ENCODE measurements around the gene TRIM59.
"Not testable (repeated sequence)": the region's sequence is repeated elsewhere in the genome, so short reads cannot be mapped to it uniquely, and the experiment has no call there.

TRIM59 gene

GRCh38 chr3:160454995-160455394 is 5.4 kb upstream of the TRIM59 start (continued):
- TF ChIP-seq, protein P1, sequence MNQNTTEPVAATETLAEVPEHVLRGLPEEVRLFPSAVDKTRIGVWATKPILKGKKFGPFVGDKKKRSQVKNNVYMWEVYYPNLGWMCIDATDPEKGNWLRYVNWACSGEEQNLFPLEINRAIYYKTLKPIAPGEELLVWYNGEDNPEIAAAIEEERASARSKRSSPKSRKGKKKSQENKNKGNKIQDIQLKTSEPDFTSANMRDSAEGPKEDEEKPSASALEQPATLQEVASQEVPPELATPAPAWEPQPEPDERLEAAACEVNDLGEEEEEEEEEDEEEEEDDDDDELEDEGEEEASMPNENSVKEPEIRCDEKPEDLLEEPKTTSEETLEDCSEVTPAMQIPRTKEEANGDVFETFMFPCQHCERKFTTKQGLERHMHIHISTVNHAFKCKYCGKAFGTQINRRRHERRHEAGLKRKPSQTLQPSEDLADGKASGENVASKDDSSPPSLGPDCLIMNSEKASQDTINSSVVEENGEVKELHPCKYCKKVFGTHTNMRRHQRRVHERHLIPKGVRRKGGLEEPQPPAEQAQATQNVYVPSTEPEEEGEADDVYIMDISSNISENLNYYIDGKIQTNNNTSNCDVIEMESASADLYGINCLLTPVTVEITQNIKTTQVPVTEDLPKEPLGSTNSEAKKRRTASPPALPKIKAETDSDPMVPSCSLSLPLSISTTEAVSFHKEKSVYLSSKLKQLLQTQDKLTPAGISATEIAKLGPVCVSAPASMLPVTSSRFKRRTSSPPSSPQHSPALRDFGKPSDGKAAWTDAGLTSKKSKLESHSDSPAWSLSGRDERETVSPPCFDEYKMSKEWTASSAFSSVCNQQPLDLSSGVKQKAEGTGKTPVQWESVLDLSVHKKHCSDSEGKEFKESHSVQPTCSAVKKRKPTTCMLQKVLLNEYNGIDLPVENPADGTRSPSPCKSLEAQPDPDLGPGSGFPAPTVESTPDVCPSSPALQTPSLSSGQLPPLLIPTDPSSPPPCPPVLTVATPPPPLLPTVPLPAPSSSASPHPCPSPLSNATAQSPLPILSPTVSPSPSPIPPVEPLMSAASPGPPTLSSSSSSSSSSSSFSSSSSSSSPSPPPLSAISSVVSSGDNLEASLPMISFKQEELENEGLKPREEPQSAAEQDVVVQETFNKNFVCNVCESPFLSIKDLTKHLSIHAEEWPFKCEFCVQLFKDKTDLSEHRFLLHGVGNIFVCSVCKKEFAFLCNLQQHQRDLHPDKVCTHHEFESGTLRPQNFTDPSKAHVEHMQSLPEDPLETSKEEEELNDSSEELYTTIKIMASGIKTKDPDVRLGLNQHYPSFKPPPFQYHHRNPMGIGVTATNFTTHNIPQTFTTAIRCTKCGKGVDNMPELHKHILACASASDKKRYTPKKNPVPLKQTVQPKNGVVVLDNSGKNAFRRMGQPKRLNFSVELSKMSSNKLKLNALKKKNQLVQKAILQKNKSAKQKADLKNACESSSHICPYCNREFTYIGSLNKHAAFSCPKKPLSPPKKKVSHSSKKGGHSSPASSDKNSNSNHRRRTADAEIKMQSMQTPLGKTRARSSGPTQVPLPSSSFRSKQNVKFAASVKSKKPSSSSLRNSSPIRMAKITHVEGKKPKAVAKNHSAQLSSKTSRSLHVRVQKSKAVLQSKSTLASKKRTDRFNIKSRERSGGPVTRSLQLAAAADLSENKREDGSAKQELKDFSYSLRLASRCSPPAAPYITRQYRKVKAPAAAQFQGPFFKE (tag by site-specific recombination; IDR thresholded peaks at IDR 0.05; ENCODE audit: borderline replicate concordance) = no peak
- no peak for TF ChIP-seq ATF2 (tag by site-specific recombination; IDR thresholded peaks at IDR 0.05; ENCODE audit: low read depth)
- TF ChIP-seq ZNF768 (tag by site-specific recombination; IDR thresholded peaks at IDR 0.05) = no peak
- TF ChIP-seq, protein P2, sequence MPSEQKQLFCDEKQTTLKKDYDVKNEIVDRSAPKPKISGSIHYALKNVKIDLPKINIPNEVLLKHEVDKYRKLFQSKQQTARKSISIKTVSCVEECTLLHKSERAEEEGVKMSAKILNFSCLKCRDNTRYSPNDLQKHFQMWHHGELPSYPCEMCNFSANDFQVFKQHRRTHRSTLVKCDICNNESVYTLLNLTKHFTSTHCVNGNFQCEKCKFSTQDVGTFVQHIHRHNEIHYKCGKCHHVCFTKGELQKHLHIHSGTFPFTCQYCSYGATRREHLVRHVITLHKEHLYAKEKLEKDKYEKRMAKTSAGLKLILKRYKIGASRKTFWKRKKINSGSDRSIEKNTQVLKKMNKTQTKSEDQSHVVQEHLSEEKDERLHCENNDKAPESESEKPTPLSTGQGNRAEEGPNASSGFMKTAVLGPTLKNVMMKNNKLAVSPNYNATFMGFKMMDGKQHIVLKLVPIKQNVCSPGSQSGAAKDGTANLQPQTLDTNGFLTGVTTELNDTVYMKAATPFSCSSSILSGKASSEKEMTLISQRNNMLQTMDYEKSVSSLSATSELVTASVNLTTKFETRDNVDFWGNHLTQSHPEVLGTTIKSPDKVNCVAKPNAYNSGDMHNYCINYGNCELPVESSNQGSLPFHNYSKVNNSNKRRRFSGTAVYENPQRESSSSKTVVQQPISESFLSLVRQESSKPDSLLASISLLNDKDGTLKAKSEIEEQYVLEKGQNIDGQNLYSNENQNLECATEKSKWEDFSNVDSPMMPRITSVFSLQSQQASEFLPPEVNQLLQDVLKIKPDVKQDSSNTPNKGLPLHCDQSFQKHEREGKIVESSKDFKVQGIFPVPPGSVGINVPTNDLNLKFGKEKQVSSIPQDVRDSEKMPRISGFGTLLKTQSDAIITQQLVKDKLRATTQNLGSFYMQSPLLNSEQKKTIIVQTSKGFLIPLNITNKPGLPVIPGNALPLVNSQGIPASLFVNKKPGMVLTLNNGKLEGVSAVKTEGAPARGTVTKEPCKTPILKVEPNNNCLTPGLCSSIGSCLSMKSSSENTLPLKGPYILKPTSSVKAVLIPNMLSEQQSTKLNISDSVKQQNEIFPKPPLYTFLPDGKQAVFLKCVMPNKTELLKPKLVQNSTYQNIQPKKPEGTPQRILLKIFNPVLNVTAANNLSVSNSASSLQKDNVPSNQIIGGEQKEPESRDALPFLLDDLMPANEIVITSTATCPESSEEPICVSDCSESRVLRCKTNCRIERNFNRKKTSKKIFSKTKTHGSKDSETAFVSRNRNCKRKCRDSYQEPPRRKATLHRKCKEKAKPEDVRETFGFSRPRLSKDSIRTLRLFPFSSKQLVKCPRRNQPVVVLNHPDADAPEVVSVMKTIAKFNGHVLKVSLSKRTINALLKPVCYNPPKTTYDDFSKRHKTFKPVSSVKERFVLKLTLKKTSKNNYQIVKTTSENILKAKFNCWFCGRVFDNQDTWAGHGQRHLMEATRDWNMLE (tag by site-specific recombination; conservative IDR thresholded peaks at IDR 0.05; ENCODE audit: low read depth) = no peak
- no peak for TF ChIP-seq SETDB1 (IDR thresholded peaks at IDR 0.05; ENCODE audit: insufficient read length, low read length)

DNA sequence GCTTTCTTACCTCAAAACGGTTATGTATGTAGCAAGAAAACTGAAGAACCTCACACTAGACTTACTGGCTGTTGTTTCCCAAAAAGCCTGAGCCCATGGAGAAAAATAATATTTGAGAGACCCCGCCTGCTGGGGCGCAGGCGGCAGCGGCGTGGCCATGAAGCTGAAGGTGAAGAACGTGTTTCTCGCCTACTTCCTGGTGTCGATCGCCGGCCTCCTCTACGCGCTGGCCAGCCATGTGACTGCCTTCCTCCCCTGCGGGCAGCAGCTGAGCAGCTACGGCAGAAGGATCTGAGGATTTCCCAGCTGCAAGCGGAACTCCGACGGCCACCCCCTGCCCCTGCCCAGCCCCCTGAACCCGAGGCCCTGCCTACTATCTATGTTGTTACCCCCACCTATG is 2.7 kb upstream of the TRIM59 start:
- H3K27ac ChIP-seq (ENCODE audit: extremely low read depth, low read depth, low read length); POLR2A ChIA-PET; H3K9me3 ChIP-seq (ENCODE audit: control insufficient read depth, insufficient read depth, low read depth, low read length); CTCF ChIA-PET; H3K36me3 ChIP-seq (ENCODE audit: control insufficient read depth in 2 of 2, insufficient read depth in 1 of 2, low read length in 2 of 2); H3K4me3 ChIP-seq (ENCODE audit: low read depth, low read length); H3K4me1 ChIP-seq (ENCODE audit: control insufficient read depth, insufficient read depth, low read length): not testable (repeated sequence)

DNA sequence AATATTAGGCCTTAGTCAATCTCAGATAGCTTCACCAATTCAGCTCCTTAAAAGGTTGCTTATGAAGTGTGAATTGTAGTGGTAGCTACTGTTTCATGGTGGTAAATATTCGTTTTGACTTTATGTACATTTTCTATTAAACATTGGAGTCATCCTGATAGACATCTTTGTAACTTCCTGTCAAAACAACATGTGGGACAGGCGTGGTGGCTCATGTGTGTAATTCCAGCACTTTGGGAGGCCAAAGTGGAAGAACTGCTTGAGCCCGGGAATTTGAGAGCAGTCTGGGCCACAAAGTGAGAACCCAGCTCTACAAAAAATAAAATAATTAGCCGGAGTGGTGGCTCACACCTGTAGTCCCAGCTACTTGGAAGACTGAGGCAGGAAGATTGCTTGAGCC is 2.0 kb upstream of the TRIM59 start:
- no peak overlapping the region for H3K27ac ChIP-seq (ENCODE audit: extremely low read depth, low read depth, low read length)
- no peak for TF ChIP-seq ZNF114 (tag by site-specific recombination; IDR thresholded peaks at IDR 0.05)
- TF ChIP-seq SP2 (tag by site-specific recombination; IDR thresholded peaks at IDR 0.05) = no peak
- TF ChIP-seq, protein P3, sequence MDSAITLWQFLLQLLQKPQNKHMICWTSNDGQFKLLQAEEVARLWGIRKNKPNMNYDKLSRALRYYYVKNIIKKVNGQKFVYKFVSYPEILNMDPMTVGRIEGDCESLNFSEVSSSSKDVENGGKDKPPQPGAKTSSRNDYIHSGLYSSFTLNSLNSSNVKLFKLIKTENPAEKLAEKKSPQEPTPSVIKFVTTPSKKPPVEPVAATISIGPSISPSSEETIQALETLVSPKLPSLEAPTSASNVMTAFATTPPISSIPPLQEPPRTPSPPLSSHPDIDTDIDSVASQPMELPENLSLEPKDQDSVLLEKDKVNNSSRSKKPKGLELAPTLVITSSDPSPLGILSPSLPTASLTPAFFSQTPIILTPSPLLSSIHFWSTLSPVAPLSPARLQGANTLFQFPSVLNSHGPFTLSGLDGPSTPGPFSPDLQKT (IDR thresholded peaks at IDR 0.05; ENCODE audit: borderline replicate concordance, low read depth, low read length) = no peak
- TF ChIP-seq ZNF211 (tag by site-specific recombination; IDR thresholded peaks at IDR 0.05; ENCODE audit: low read depth) = no peak
- no peak for TF ChIP-seq ZNF394 (tag by site-specific recombination; IDR thresholded peaks at IDR 0.05; ENCODE audit: borderline replicate concordance)
- no peak for TF ChIP-seq ZNF26 (tag by site-specific recombination; IDR thresholded peaks at IDR 0.05)
- no peak for TF ChIP-seq ZNF121 (tag by site-specific recombination; IDR thresholded peaks at IDR 0.05)
- TF ChIP-seq, protein P4, sequence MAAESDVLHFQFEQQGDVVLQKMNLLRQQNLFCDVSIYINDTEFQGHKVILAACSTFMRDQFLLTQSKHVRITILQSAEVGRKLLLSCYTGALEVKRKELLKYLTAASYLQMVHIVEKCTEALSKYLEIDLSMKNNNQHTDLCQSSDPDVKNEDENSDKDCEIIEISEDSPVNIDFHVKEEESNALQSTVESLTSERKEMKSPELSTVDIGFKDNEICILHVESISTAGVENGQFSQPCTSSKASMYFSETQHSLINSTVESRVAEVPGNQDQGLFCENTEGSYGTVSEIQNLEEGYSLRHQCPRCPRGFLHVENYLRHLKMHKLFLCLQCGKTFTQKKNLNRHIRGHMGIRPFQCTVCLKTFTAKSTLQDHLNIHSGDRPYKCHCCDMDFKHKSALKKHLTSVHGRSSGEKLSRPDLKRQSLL (tag by site-specific recombination; IDR thresholded peaks at IDR 0.05) = no peak
- no peak for TF ChIP-seq ZNF624 (tag by site-specific recombination; IDR thresholded peaks at IDR 0.05)
- TF ChIP-seq SALL2 (tag by site-specific recombination; IDR thresholded peaks at IDR 0.05; ENCODE audit: borderline replicate concordance) = no peak
- TF ChIP-seq TRIM28 (IDR thresholded peaks at IDR 0.05; ENCODE audit: borderline replicate concordance, low read length) = no peak

More for the DNA sequence above, 2.0 kb upstream of the TRIM59 start:
- Histone ChIP-seq H3K4me1 (ENCODE audit: control insufficient read depth, insufficient read depth, low read length) (no peaks in the 10 kb centered on the region), H3K36me3 (ENCODE audit: control insufficient read depth in 2 of 2, insufficient read depth in 1 of 2, low read length in 2 of 2) (peaks cover 0 to 3% of the 10 kb centered on the region in 2 experiments; a peak in 1 of 3 replicates), H3K4me3 (ENCODE audit: low read depth, low read length) (no peak overlapping the region), H3K9me3 (ENCODE audit: control insufficient read depth, insufficient read depth, low read depth, low read length) (no peaks in the 10 kb centered on the region)
- ChIA-PET CTCF (no interaction called here), POLR2A (interaction anchor here (3.0 kb wide), 1 partner anchor 16 kb away, joined by 22 read pairs; no protein-coding TSS in a partner anchor)
